Activated CD8-positive, alpha-beta memory T cell treated with anti-CD3 and anti-CD28 coated beads for 36 hours (primary cell): ENCODE measurements around the gene FRMD5. TPM values are rescaled to one million over a fixed set of nuclear protein-coding genes. Genes with fewer than 3 reads are reported as not detected.

Source experiments
- CTCF ChIA-PET: fragments of 350-600 bp; sonication (Branson Sonifier 250); formaldehyde crosslinking; loops from one replicate; lab custom pipeline; 2021; ENCODE audit warnings: antibody characterized with exemption; lab: Charles Lee
- POLR2A ChIA-PET: fragments of 350-600 bp; sonication (Branson Sonifier 250); formaldehyde crosslinking; loops from one replicate; lab custom pipeline; 2021; ENCODE audit warnings: antibody characterized with exemption; lab: Charles Lee
- total RNA-seq, 2 experiments: library from RNA; stranded (reverse); gene quantifications; one replicate each; pipeline ENCODE4 v1.2.3, GENCODE V29; 2021

The FRMD5 gene
- total RNA-seq, 2 experiments from 2014 or later, result 0.44 to 1.0 TPM

GRCh38 chr15:43953402-43953801 is 241.7 kb downstream of the FRMD5 start:
- ChIA-PET CTCF (no interaction called here), POLR2A (no interaction called here)

DNA sequence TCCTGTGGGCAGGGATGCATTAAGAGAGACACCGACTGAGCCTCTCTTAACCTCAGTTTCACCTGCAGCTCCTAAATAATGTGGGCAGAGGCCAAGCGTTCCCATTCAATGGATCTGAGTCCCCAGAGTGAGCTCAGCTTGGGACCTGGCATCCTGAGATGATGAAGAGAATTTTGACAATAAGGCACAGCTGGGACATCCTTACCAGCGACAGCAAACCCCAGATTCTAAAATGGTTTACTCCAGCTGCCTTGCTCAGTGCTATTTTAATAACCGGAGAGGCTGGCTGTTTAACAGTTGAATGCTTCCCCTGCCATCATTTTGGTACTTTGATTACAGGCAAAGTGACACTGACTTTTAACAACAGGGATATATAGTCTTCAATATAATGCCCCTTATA is 244.5 kb downstream of the FRMD5 start:
- POLR2A ChIA-PET, result interaction anchor here (0.6 kb wide), 1 partner anchor 102 kb away, joined by 3 read pairs; no protein-coding TSS in a partner anchor
- CTCF ChIA-PET, result no interaction called here

DNA sequence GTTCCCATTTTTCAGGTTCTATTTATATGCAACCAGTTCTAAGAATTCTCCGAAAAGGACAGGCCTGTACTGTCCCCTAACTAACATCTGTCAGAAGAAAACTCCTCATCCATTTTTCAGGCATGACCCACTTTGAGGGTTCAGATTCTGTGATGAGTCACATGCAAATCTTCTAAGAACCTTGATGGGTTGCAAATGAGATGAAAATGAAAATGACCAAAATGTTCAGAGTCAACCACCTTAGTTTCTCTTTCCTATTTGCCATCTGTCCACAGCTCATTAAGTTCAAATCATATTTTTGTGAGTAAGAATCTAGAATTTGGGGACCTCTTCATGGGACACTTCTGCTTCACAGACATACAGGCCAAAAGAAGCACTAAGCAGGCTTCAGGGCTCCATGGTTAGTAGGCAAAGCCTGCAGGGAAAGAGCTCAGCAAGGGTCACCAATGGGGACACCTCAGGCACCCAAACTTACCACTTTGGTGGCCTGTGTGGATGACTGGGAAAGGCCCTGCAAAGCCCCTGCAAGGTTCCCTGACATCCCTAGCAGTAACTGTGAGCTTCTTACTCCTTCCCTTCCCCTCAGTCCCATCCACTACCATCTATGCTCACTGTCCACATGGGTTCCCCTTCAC is 246.3 kb downstream of the FRMD5 start:
- ChIA-PET CTCF (interaction anchor here (0.6 kb wide), 1 partner anchor 351 kb away, joined by 3 read pairs; no protein-coding TSS in a partner anchor), POLR2A (no interaction called here)

- ChIA-PET CTCF (no interaction called here), POLR2A (no interaction called here)
Measured at GRCh38 chr15:43943511-43943910, 251.6 kb downstream of the FRMD5 start.

- ChIA-PET CTCF (no interaction called here), POLR2A (no interaction called here)
Measured at GRCh38 chr15:43942194-43942593, 252.9 kb downstream of the FRMD5 start.

DNA sequence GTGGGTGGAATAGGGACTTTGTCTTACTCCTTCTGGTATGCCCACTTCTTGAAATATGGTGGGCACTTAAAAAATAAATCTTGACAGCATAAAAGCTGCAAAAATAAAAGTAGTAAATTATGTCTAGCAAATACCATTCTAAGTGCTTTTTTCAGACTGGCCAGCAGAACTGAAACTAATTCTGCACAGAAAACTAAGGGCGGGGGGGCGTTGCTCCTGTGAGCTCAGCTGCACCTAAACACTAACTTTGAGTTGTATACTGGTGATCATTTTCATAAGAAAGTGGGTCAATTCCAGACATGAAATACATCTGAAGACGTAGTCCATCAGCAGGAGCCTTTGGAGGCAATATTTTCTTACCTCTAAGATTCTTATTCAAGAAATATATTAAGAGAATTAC is 253.5 kb downstream of the FRMD5 start:
- POLR2A ChIA-PET, result no interaction called here
- CTCF ChIA-PET, result interaction anchor here (1.1 kb wide), 1 partner anchor 13 kb away, joined by 3 read pairs; no protein-coding TSS in a partner anchor

DNA sequence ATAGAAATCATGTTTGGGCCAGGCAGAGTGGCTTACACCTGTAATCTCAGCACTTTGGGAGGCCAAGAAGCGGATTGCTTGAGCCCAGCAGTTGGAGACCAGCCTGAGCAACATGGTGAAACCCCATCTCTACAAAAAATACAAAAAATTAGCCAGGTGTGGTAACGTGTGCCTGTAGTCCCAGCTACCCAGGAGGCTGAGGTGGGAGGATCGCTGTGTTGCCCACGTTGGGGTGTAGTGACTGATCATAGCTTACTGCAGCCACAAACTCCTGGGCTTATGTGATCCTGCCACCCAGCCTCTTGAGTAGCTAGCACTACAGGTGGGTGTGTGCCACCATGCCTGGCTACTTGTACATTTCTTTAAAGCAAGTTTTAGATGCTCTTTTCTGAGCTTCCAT is 254.0 kb downstream of the FRMD5 start:
- ChIA-PET POLR2A (no interaction called here), CTCF (interaction anchor here (1.1 kb wide), 1 partner anchor 12 kb away, joined by 3 read pairs; no protein-coding TSS in a partner anchor)

DNA sequence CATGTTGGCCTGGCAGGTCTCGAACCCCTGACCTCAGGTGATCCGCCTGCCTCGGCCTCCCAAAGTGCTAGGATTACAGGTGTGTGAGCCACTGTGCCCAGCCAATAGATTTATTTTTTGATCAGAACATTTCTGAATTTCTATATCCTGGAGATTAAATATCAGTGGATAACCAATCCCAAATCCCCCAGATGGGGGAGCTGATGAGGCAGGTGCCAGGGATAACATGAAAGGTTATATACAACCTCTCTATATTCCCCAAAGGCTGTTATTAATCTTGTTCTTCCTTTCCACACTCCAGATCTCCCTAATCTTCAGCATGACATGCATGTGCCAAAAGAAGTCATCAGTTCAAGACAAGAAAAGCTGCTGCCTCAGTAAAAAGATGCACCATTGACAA is 256.0 kb downstream of the FRMD5 start:
- ChIA-PET CTCF (no interaction called here), POLR2A (no interaction called here)

DNA sequence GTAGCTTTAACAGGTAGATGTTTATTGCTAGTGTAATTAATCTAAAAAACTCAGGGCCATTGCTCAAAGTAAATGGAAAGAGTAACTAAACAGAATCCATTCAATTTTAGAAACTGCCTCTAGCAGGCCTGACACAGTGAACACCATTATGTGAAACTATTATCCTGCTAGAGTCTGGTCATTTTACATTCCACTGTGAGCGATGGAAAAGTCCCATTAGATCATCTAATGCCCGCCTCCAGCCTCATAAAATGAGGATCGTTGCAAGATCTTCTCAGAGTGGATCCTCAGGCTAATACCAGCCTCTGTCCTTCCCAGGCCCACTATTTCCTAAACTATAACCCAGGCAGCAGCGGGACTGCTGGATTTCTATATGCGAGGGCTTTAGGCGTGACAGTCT is 260.6 kb downstream of the FRMD5 start:
- POLR2A ChIA-PET, result no interaction called here
- CTCF ChIA-PET, result no interaction called here

DNA sequence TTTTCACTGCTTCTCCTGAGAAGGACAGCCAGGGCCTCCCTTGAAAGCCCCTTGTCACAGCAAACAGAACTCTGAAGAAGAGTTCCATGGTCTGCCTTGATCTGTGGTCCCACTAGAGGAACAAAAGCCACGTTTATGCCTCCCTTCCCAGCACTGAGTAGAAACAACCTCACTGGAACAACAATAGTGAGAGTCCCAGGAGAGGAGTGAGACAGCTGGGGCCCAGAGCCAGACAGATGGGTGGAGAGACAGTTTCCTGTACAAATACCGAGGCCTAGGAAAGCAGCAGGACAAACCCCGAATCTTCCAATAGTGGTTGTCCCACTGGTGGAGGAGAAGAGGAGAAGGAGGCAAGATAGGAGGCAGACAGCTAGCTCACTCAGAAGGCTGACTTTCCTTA is 262.2 kb downstream of the FRMD5 start:
- ChIA-PET CTCF (no interaction called here), POLR2A (no interaction called here)

- CTCF ChIA-PET, result no interaction called here
- POLR2A ChIA-PET, result no interaction called here
Measured at GRCh38 chr15:43931790-43932435, 263.2 kb downstream of the FRMD5 start.

DNA sequence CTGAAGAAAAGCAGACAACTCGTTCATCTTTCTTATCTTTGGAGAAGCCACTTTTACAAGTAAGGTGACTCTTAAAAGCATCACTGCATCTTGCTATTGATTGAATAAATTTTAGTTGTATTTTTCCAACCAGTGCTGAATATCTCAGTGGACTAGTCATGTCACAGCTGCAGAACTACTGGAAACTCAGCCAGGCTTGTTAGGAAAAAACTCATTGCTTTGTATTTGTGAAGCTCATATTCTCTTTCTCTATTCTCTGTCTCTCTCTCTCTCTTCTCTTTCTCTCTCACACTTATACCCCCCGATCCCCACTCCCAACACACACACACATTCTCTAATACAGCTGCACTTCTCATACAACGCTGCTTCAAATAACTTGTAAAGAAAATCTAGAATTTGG is 264.0 kb downstream of the FRMD5 start:
- ChIA-PET POLR2A (no interaction called here), CTCF (no interaction called here)

GRCh38 chr15:43930556-43930955 is 264.5 kb downstream of the FRMD5 start:
- CTCF ChIA-PET, result no interaction called here
- POLR2A ChIA-PET, result no interaction called here

DNA sequence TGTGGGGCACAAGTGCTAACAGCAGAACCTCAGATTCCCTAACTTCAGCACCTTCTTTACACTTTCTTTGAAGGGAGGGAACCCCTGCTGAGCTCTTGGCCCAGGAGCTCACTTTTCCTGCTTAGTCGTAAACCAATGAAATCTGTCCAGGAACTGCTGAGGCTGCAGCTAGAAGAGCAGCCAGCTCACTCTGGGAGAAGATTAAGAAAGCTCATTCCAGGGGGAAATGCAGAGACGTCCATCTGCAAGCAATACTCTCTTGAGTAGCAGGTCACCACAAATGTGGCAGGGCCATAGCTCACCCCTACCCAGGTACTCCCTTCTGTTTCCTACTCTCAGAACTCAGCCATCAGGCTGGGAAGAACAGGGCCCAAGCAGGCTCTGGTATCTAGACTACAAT is 265.0 kb downstream of the FRMD5 start:
- ChIA-PET POLR2A (no interaction called here), CTCF (no interaction called here)

DNA sequence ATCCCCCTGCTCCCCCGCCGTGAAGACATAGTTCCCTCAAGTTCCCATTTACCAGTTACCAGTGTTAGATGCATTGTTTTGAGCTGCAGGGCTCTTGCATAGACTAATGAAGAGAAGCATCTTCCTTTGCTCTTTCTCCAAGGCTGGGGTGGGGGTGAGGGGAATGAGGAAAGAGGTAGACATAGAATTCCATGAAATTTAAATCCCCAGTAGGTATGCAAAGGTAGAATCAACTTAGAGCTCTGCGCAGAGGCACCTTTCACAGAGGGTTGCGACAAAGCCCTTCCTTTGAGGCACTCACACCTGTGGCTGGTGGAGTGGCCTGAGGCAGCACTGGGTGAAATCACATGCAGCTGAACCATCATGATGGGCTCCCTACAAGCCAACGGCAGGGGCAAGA is 266.9 kb downstream of the FRMD5 start:
- ChIA-PET CTCF (interaction anchor here (1.0 to 1.7 kb wide), 2 partner anchors 13 kb away, joined by 3 to 5 read pairs; no protein-coding TSS in a partner anchor), POLR2A (no interaction called here)

- CTCF ChIA-PET, result interaction anchor here (0.6 to 1.7 kb wide), 2 partner anchors 12 to 284 kb away, joined by 3 to 5 read pairs; no protein-coding TSS in a partner anchor
- POLR2A ChIA-PET, result no interaction called here
Measured at GRCh38 chr15:43927203-43927602, 267.9 kb downstream of the FRMD5 start.

GRCh38 chr15:43923553-43923952 is 271.5 kb downstream of the FRMD5 start:
- POLR2A ChIA-PET, result no interaction called here
- CTCF ChIA-PET, result no interaction called here

DNA sequence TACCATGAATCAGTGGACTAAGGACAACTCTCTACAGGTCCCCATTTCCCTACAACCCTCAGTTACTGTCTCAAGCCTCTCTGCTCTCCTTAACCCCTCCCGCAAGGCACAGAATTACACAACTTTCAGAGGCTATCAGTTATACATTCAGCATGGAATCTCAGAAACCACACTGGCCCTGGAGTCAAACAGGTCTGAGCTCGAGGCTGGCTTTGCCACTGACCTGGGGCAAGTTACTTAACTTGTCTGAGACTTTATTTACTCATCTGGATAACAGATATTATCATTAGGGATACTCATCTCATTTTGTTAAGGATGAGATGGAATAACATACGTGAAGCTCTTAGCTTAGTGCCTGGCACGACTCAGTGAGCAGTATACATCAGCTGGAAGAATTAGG is 273.1 kb downstream of the FRMD5 start:
- POLR2A ChIA-PET, result no interaction called here
- CTCF ChIA-PET, result no interaction called here

- ChIA-PET POLR2A (no interaction called here), CTCF (no interaction called here)
Measured at GRCh38 chr15:43920815-43921214, 274.3 kb downstream of the FRMD5 start.

DNA sequence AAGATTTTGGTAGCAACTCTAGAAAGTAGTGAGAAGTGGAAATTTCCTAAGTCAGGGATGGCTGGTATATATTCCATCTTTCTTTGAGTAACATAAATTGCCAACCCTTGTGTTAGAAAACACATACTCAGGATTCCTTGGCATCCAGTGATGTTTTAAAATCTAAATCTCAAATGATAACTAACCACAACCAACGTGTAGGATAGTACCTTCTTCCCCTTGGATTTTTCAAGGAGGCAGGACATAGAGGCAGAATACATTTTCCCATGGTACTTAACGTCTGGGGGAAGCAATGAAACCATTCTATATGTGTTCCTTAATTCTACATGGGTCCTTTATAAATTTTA is 274.8 kb downstream of the FRMD5 start:
- POLR2A ChIA-PET, result no interaction called here
- CTCF ChIA-PET, result no interaction called here

DNA sequence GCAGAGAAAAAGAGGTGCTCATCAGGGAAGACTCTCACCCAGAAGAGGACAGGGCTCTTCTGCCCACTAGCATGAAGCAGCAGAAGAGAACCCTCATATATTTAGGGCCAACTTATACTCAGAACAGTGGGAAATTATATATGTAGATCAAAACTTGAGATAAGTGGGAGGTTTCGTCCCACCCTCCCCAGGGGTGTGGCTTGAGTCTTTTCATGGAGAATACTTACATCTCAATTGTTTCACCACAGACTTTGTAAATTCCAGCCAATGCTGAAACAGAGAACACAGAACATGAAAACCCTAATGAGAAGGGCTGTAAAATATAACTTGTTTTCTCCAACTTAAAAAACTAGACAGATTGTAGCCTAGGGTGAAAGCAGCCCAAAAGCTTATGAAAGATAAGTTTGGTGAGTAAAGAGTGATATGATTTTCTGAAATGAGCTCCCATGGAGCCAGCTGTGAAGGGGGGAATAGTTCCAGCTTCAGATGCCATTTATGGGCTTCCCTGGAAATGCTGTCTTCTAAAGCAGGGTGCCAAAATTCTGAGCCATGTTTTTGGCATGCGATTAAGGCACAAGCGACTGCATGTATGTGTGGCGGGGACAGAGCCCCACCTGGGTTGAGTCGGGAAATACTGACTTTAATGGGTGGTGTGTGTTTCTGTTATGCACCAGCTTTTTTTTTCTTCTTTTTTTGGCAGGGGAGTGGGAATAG is 275.4 kb downstream of the FRMD5 start:
- ChIA-PET POLR2A (no interaction called here), CTCF (no interaction called here)
